Lower leg skin (tissue), 4 donors: ENCODE data around the gene PCDHA8. TPM values are rescaled to one million over a fixed set of nuclear protein-coding genes. Genes with fewer than 3 reads are reported as not detected.
"Not testable (repeated sequence)": the region's sequence is repeated elsewhere in the genome, so short reads cannot be mapped to it uniquely, and the experiment has no call there.

Experiments
- DNase-seq, 2 donors: peaks; one replicate each; pipeline ENCODE4 v3.0.0-alpha.2; 2019; ENCODE audit warnings: low spot score in 2 of 2
- H3K4me3 ChIP-seq: fragments of 200-600 bp; sonication (generic); 2 replicates; pipeline ENCODE4 v1.5.1; 2017; ENCODE audit warnings: mild to moderate bottlenecking, low read depth; ENCODE audit not compliant: poor library complexity, severe bottlenecking
- CTCF ChIP-seq, 3 donors: fragments of 450-650 bp; IDR thresholded peaks; one replicate each; pipeline ENCODE4 v1.5.1; 2016; ENCODE audit warnings: antibody characterized with exemption in 3 of 3, mild to moderate bottlenecking in 3 of 3, moderate library complexity in 2 of 3
- POLR2A ChIP-seq, 2 donors: fragments of 450-650 bp; IDR thresholded peaks; one replicate each; pipeline ENCODE4 v1.6.1; 2016 to 2017; ENCODE audit warnings: antibody characterized with exemption in 2 of 2, mild to moderate bottlenecking in 1 of 2, moderate library complexity in 1 of 2
- WGBS, 2 donors: methylation state at CpG; one replicate each; pipeline ENCODE4 v1.1.5; 2018; 5-methylcytosine and 5-hydroxymethylcytosine counted together
- intact Hi-C: fragments of 100-400 bp; cut with DNase I; formaldehyde crosslinking; loops from one replicate; pipeline ENCODE4 v1.15.0; 2023; ENCODE audit warnings: low total_unique reads
- total RNA-seq, 4 donors: library from RNA; depleted of rRNA; stranded (reverse); fragments of >200 nt; gene quantifications; one replicate each; pipeline ENCODE4 v1.1.0, GENCODE V29; 2016

Gene PCDHA8
- total RNA-seq, 4 donors from 2014 or later = 0.22 TPM; not detected in 3

- no peak for TF ChIP-seq CTCF (IDR thresholded peaks at IDR 0.05)
- no peak for TF ChIP-seq POLR2A (IDR thresholded peaks at IDR 0.05)
- 66 to 76% methylated on average over 37 to 42 of the region's 43 CpGs for WGBS, 2 donors
- intact Hi-C loops = no loop called here
- DNase-seq = no peak
- H3K4me3 ChIP-seq = no peak overlapping the region
Measured at GRCh38 chr5:140808889-140809291, 32.1 kb upstream of the PCDHA8 start.

GRCh38 chr5:140821375-140822280 is 19.4 kb upstream of the PCDHA8 start, which contains the start of gene PCDHA5:
Gene PCDHA5, plus strand, starts transcription at chr5:140821613.
- intact Hi-C loops = no loop called here
- 33 to 35% methylated on average over 39 of the region's 39 CpGs for WGBS, 2 donors
- TF ChIP-seq CTCF (IDR thresholded peaks at IDR 0.05) = no peak
- no peak for TF ChIP-seq POLR2A (IDR thresholded peaks at IDR 0.05)
- H3K4me3 ChIP-seq = no peak within 1 kb of the TSS
- DNase-seq = no peak

- DNase-seq = no peak
- H3K4me3 ChIP-seq = no peak overlapping the region
- no peak for TF ChIP-seq POLR2A (IDR thresholded peaks at IDR 0.05)
- TF ChIP-seq CTCF (IDR thresholded peaks at IDR 0.05) = no peak
- 25 to 26% methylated on average over 6 of the region's 6 CpGs for WGBS, 2 donors
- intact Hi-C loops = no loop called here
Measured at GRCh38 chr5:140822281-140822629, 18.7 kb upstream of the PCDHA8 start.

GRCh38 chr5:140822969-140823368 is 18.0 kb upstream of the PCDHA8 start:
- DNase-seq, H3K4me3 ChIP-seq, intact Hi-C loops: not testable (repeated sequence)
- 62 to 63% methylated on average over 38 to 47 of the region's 48 CpGs for WGBS, 2 donors

GRCh38 chr5:140823475-140823874 is 17.5 kb upstream of the PCDHA8 start:
- DNase-seq = no peak
- intact Hi-C loops = no loop called here
- no peak for TF ChIP-seq CTCF (IDR thresholded peaks at IDR 0.05)
- no peak for TF ChIP-seq POLR2A (IDR thresholded peaks at IDR 0.05)
- 64 to 68% methylated on average over 5 to 32 of the region's 38 CpGs for WGBS, 2 donors
- H3K4me3 ChIP-seq = no peak overlapping the region

GRCh38 chr5:140827704-140828361 is 13.2 kb upstream of the PCDHA8 start, which contains the start of gene PCDHA6:
Gene PCDHA6, plus strand, starts transcription at chr5:140827960. Its CDS starts 132 bp downstream, at chr5:140828092.
- no peak within 1 kb of the TSS for H3K4me3 ChIP-seq
- intact Hi-C loops = no loop called here
- DNase-seq = no peak
- TF ChIP-seq POLR2A (IDR thresholded peaks at IDR 0.05) = no peak
- TF ChIP-seq CTCF (IDR thresholded peaks at IDR 0.05) = no peak
- WGBS, 2 donors = 20 to 22% methylated on average over 27 of the region's 27 CpGs
